Mesodermal cell (in vitro differentiated cells): Measurements from ENCODE around the gene TMEM203.
"Not testable (repeated sequence)": the region's sequence is repeated elsewhere in the genome, so short reads cannot be mapped to it uniquely, and the experiment has no call there.

Experiments used
- H3K27ac ChIP-seq: 2 replicates; pipeline ENCODE4 v1.7.0; 2013; ENCODE audit warnings: mild to moderate bottlenecking, low read depth, low read length, moderate library complexity; ENCODE audit not compliant: severe bottlenecking
- H3K36me3 ChIP-seq: 2 replicates; pipeline ENCODE4 v1.7.1; 2013; ENCODE audit warnings: mild to moderate bottlenecking, low read length, moderate library complexity; ENCODE audit not compliant: control insufficient read depth, insufficient read depth
- H3K4me1 ChIP-seq: one replicate; pipeline ENCODE4 v1.7.1; 2013; ENCODE audit warnings: mild to moderate bottlenecking, low read length; ENCODE audit not compliant: insufficient read depth, control insufficient read depth, poor library complexity, severe bottlenecking
- H3K4me3 ChIP-seq: 2 replicates; pipeline ENCODE4 v1.7.0; 2013; ENCODE audit warnings: low read length, control low read depth, mild to moderate bottlenecking; ENCODE audit not compliant: insufficient read depth, poor library complexity, severe bottlenecking; ENCODE audit errors: extremely low read depth
- H3K9me3 ChIP-seq: 2 replicates; pipeline ENCODE4 v1.7.1; 2013; ENCODE audit warnings: mild to moderate bottlenecking, low read length, moderate library complexity; ENCODE audit not compliant: control insufficient read depth
- WGBS, 2 experiments: methylation state at CpG; one replicate each; pipeline ENCODE4 v1.1.5; 2013; ENCODE audit warnings: missing lambda C conversion rate in 2 of 2; ENCODE audit not compliant: insufficient coverage in 2 of 2; 5-methylcytosine and 5-hydroxymethylcytosine counted together

TMEM203 gene

GRCh38 chr9:137240318-137240840 is 34.9 kb upstream of the TMEM203 start:
- peak overlapping the region; percentile 91 for H3K27ac ChIP-seq
- peak overlapping the region; percentile 71 for H3K4me3 ChIP-seq
- H3K36me3 ChIP-seq: peaks cover 27% of the 10 kb centered on the region
- WGBS, 2 experiments: 0% methylated on average over 32 to 42 of the region's 58 CpGs
- no peaks in the 10 kb centered on the region for H3K9me3 ChIP-seq
- peaks cover 12% of the 10 kb centered on the region for H3K4me1 ChIP-seq

GRCh38 chr9:137239541-137240200 is 34.2 kb upstream of the TMEM203 start:
- Histone ChIP-seq H3K4me1 (peaks cover 12% of the 10 kb centered on the region), H3K27ac (peak overlapping the region; percentile 91), H3K4me3 (peak overlapping the region; percentile 71), H3K36me3 (peaks cover 27% of the 10 kb centered on the region)
- not testable (repeated sequence) for H3K9me3 ChIP-seq
- 82 to 83% methylated on average over 4 to 9 of the region's 27 CpGs for WGBS, 2 experiments

- Histone ChIP-seq H3K36me3 (peaks cover 16% of the 10 kb centered on the region), H3K4me3 (no peak overlapping the region), H3K4me1 (peaks cover 12% of the 10 kb centered on the region), H3K9me3 (no peaks in the 10 kb centered on the region), H3K27ac (no peak overlapping the region)
- WGBS, 2 experiments: 78 to 83% methylated on average over 11 of the region's 13 CpGs
Observed at GRCh38 chr9:137237759-137238726, 32.6 kb upstream of the TMEM203 start.

- Histone ChIP-seq H3K27ac (no peak overlapping the region), H3K36me3 (peaks cover 5% of the 10 kb centered on the region), H3K4me3 (no peak overlapping the region), H3K9me3 (no peaks in the 10 kb centered on the region), H3K4me1 (peaks cover 5% of the 10 kb centered on the region)
- 71 to 75% methylated on average over 9 to 10 of the region's 11 CpGs for WGBS, 2 experiments
Observed at GRCh38 chr9:137236936-137237421, 31.5 kb upstream of the TMEM203 start.

- H3K9me3 ChIP-seq: no peaks in the 10 kb centered on the region
- no peaks in the 10 kb centered on the region for H3K36me3 ChIP-seq
- 34 to 39% methylated on average over 28 to 29 of the region's 31 CpGs for WGBS, 2 experiments
- H3K4me1 ChIP-seq: peaks cover 5% of the 10 kb centered on the region
- H3K4me3 ChIP-seq: no peak overlapping the region
- H3K27ac ChIP-seq: no peak overlapping the region
Observed at GRCh38 chr9:137236238-137236935, 30.9 kb upstream of the TMEM203 start.

- H3K4me1 ChIP-seq: peaks cover 5% of the 10 kb centered on the region
- no peaks in the 10 kb centered on the region for H3K9me3 ChIP-seq
- no peaks in the 10 kb centered on the region for H3K36me3 ChIP-seq
- no peak overlapping the region for H3K4me3 ChIP-seq
- H3K27ac ChIP-seq: no peak overlapping the region
- 84 to 88% methylated on average over 31 to 32 of the region's 35 CpGs for WGBS, 2 experiments
Observed at GRCh38 chr9:137235424-137236237, 30.2 kb upstream of the TMEM203 start.

- no peaks in the 10 kb centered on the region for H3K9me3 ChIP-seq
- H3K27ac ChIP-seq: no peak overlapping the region
- no peaks in the 10 kb centered on the region for H3K36me3 ChIP-seq
- 83 to 87% methylated on average over 13 to 16 of the region's 18 CpGs for WGBS, 2 experiments
- peaks cover 6% of the 10 kb centered on the region for H3K4me1 ChIP-seq
- no peak overlapping the region for H3K4me3 ChIP-seq
Observed at GRCh38 chr9:137234758-137235423, 29.4 kb upstream of the TMEM203 start.

GRCh38 chr9:137234055-137234697 is 28.7 kb upstream of the TMEM203 start:
- no peaks in the 10 kb centered on the region for H3K9me3 ChIP-seq
- H3K4me1 ChIP-seq: peaks cover 9% of the 10 kb centered on the region
- no peaks in the 10 kb centered on the region for H3K36me3 ChIP-seq
- H3K4me3 ChIP-seq: no peak overlapping the region
- 89 to 92% methylated on average over 11 to 38 of the region's 40 CpGs for WGBS, 2 experiments
- H3K27ac ChIP-seq: no peak overlapping the region
